SH-SY5Y (cell line): Measurements from ENCODE around the gene CFAP68.

Experiments used
- GATA2 ChIP-seq: IDR thresholded peaks from 2 replicates; pipeline ENCODE4 v1.6.1; 2011; ENCODE audit warnings: mild to moderate bottlenecking, low read depth, low read length
- GATA3 ChIP-seq: IDR thresholded peaks from 2 replicates; pipeline ENCODE4 v1.6.1; 2011; ENCODE audit warnings: low read depth, mild to moderate bottlenecking, low read length, moderate library complexity

GRCh38 chr11:111908639-111909305 lies 29.4 kb downstream of the CFAP68 start:
- TF ChIP-seq GATA2 = no peak
- TF ChIP-seq GATA3 = no peak
